Smooth muscle cell (in vitro differentiated cells): ENCODE results near the gene EVX1. TPM values are rescaled to one million over a fixed set of nuclear protein-coding genes. Genes with fewer than 3 reads are reported as not detected.

Source experiments
- DNase-seq: peaks from one replicate; lab custom pipeline; 2025; ENCODE audit not compliant: unreplicated experiment; lab: John Stamatoyannopoulos, UW
- H2AFZ ChIP-seq: fragments of 200-600 bp; sonication (generic); 2 replicates; pipeline ENCODE4 v1.6.0; 2016; ENCODE audit warnings: antibody characterized with exemption, low read depth, mild to moderate bottlenecking
- H3F3A ChIP-seq: fragments of 200-600 bp; sonication (generic); 2 replicates; pipeline ENCODE4 v1.6.0; 2017; ENCODE audit warnings: antibody characterized with exemption, low read depth
- H3K27ac ChIP-seq: fragments of 200-600 bp; sonication (generic); 2 replicates; pipeline ENCODE4 v1.5.1; 2016; ENCODE audit warnings: low read depth, mild to moderate bottlenecking
- H3K27me3 ChIP-seq: fragments of 200-600 bp; sonication (generic); 2 replicates; pipeline ENCODE4 v1.6.1; 2016; ENCODE audit warnings: low read depth, mild to moderate bottlenecking
- H3K36me3 ChIP-seq: fragments of 200-600 bp; sonication (generic); 2 replicates; pipeline ENCODE4 v1.5.1; 2016; ENCODE audit warnings: low read depth
- H3K4me1 ChIP-seq: fragments of 200-600 bp; sonication (generic); 2 replicates; pipeline ENCODE4 v1.5.1; 2016; ENCODE audit warnings: low read depth
- H3K4me2 ChIP-seq: fragments of 200-600 bp; sonication (generic); 2 replicates; pipeline ENCODE4 v1.6.0; 2016; ENCODE audit warnings: mild to moderate bottlenecking
- H3K4me3 ChIP-seq: fragments of 200-600 bp; sonication (generic); 2 replicates; pipeline ENCODE4 v1.5.1; 2016; ENCODE audit warnings: mild to moderate bottlenecking
- H3K79me2 ChIP-seq: fragments of 200-600 bp; sonication (generic); 2 replicates; pipeline ENCODE4 v1.6.0; 2016; ENCODE audit warnings: low read depth, mild to moderate bottlenecking
- H3K9ac ChIP-seq: fragments of 200-600 bp; sonication (generic); 2 replicates; pipeline ENCODE4 v1.6.0; 2016; ENCODE audit warnings: low read depth
- H3K9me3 ChIP-seq: fragments of 200-600 bp; sonication (generic); replicated peaks from 2 replicates; pipeline ENCODE4 v1.5.1; 2016; ENCODE audit warnings: low read depth
- H4K20me1 ChIP-seq: fragments of 200-600 bp; sonication (generic); 2 replicates; pipeline ENCODE4 v1.6.0; 2016; ENCODE audit warnings: low read depth
- CTCF ChIP-seq: fragments of 200-600 bp; sonication (generic); IDR thresholded peaks from 2 replicates; pipeline ENCODE4 v1.5.1; 2017; ENCODE audit warnings: borderline replicate concordance, mild to moderate bottlenecking, antibody characterized with exemption; ENCODE audit not compliant: insufficient read depth, poor library complexity, severe bottlenecking
- WGBS: methylation state at CpG from one replicate; pipeline ENCODE4 v1.1.7; 2016; ENCODE audit warnings: low lambda C conversion rate; 5-methylcytosine and 5-hydroxymethylcytosine counted together
- polyA plus RNA-seq: library from polyadenylated mRNA; unstranded; fragments of >200 nt; fragmentation: Nextera tagmentation; extraction: Ambion mirVana; gene quantifications from 2 replicates; pipeline ENCODE4 v1.2.1, GENCODE V29; 2016
- total RNA-seq: library from RNA; depleted of rRNA; stranded (reverse); fragments of >200 nt; gene quantifications from 2 replicates; pipeline ENCODE4 v1.2.3, GENCODE V29; 2014

The EVX1 gene
- total and polyA plus RNA-seq, 2 experiments from 2014 or later: 0.36 to 2.0 TPM

DNA sequence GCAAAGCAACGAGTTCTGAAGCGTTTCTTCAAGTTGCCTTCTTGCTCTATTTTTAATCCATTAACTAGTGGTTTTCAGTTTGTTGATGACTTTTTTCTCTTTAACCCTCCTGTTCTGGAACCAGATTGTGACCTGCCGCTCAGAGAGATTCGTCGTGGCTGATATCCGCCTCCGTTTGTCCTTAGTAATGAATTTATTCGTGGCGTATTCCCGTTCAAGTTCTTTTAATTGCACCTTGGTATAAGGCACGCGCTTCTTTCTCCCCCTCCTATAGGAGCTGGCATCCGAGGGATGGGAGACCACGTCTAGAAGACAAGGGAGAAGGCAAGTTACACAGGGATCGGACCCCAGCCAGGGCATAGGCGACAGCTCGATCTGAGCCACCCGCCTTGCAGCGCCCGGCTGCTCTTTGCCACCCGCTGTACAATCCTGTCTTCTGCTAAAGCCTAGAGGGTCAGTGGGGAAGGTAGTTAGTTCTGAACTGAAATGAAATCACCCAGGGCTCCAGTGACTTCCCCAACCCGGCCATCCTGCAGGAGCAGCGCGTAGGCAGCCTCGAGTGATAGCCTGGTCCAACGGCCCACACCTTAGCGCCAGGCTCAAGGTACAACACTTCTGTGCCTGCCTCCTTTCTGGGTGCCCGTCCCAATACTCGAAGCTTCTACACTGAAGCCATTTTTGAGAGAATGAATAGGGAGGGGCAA lies 44.3 kb upstream of the EVX1 start:
- TF ChIP-seq CTCF: no peak
- H3K4me2 ChIP-seq: peak overlapping the region; percentile 89
- H3K4me1 ChIP-seq: no peaks in the 10 kb centered on the region
- no peak for DNase-seq
- WGBS: 6% methylated on average over 29 of the region's 29 CpGs
- H3F3A ChIP-seq: peaks cover 13% of the 10 kb centered on the region
- H3K27me3 ChIP-seq: no peaks in the 10 kb centered on the region
- H3K9ac ChIP-seq: peak overlapping the region; percentile 52
- no peaks in the 10 kb centered on the region for H3K9me3 ChIP-seq
- peaks cover 45% of the 10 kb centered on the region for H4K20me1 ChIP-seq
- peaks cover 87% of the 10 kb centered on the region for H3K79me2 ChIP-seq
- peak overlapping the region; percentile 67 for H3K4me3 ChIP-seq
- no peaks in the 10 kb centered on the region for H3K36me3 ChIP-seq
- no peak overlapping the region for H3K27ac ChIP-seq
- no peak overlapping the region for H2AFZ ChIP-seq

- no peaks in the 10 kb centered on the region for H3K4me1 ChIP-seq
- peaks cover 87% of the 10 kb centered on the region for H3K79me2 ChIP-seq
- peaks cover 6% of the 10 kb centered on the region for H3K27me3 ChIP-seq
- peaks cover 45% of the 10 kb centered on the region for H4K20me1 ChIP-seq
- WGBS: under 1% methylated on average over 88 of the region's 93 CpGs
- no peaks in the 10 kb centered on the region for H3K9me3 ChIP-seq
- no peak overlapping the region for H2AFZ ChIP-seq
- no peaks in the 10 kb centered on the region for H3K36me3 ChIP-seq
- peak overlapping the region; percentile 67 for H3K4me3 ChIP-seq
- H3F3A ChIP-seq: peaks cover 13% of the 10 kb centered on the region
- H3K9ac ChIP-seq: peak overlapping the region; percentile 52
- no peak overlapping the region for H3K27ac ChIP-seq
- peak overlapping the region; percentile 89 for H3K4me2 ChIP-seq
- no peak for TF ChIP-seq CTCF
- DNase-seq: no peak
Measured at GRCh38 chr7:27198871-27199801, 43.5 kb upstream of the EVX1 start.

DNA sequence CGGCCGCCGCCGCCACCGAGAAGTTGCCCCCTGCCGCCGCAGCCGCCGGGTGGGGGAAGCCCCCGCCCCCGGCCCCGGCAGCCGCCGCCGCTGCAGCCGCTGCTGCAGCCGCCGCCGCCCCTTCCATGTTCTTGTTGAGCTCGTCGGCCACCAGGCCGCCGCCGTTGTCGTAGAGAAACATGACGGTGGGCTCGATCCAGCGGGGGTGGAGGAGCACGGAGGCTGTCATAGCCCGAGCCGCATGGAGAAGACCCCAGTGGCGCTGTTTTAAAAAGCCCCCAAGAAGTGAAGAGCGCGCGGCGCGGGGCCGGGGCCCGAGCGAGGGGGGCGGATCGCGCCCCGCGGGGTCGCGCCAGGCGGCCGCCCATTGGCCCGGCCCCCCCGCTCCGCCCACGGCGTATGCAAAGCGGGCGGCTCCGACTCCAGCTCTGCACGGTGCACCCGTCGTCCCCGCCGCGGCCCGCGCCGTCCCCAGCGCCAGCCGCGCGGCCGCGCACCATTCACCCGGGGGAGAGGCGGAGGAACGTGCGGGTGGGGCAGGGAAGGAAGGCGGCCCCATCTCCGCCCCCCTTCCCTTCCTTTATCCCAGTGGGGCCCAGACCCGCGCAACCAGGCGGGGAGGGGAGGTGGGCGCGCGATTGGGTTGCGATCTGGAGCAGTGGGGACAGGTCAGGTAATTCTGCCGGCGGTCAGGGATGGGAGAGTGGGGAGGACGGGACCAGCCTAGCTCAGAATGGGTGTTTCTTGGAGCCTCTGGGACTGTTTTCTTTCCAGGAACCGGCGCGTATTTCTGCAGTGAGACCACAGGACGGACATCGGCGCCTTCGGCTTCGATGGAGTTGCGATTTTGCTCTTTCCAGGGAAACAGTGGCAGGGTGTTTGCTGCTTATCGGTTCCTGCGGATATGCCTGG lies 42.5 kb upstream of the EVX1 start, which contains the start of gene HOXA13:
TSS of gene HOXA13 (minus strand) at position 243 of the 912 bp plus-strand sequence. CDS start at position 229, 14 bp downstream.
- Histone ChIP-seq H3K4me1 (no peaks in the 10 kb centered on the region), H3K79me2 (peaks cover 87% of the 10 kb centered on the region), H3K4me3 (peak within 1 kb of the TSS; percentile 67), H3K4me2 (peak within 1 kb of the TSS; percentile 89), H3K9ac (no peak within 1 kb of the TSS), H4K20me1 (peaks cover 42% of the 10 kb centered on the region), H3F3A (peaks cover 13% of the 10 kb centered on the region), H3K9me3 (no peaks in the 10 kb centered on the region), H3K36me3 (no peaks in the 10 kb centered on the region), H3K27ac (peak within 1 kb of the TSS; percentile 52), H3K27me3 (peaks cover 12% of the 10 kb centered on the region), H2AFZ (peak within 1 kb of the TSS; percentile 23)
- under 1% methylated on average over 53 of the region's 99 CpGs for WGBS
- DNase-seq: no peak
- TF ChIP-seq CTCF: no peak
